IMR-90 (cell line): ENCODE results near the gene VPS39. TPM values are rescaled to one million over a fixed set of nuclear protein-coding genes. Genes with fewer than 3 reads are reported as not detected.

Experiments used
- ATAC-seq: fragments of 200-7000 bp; cut with Tn5 transposase; 2 replicates; pipeline ENCODE4 v1.9.1; 2020; ENCODE audit warnings: low read depth, mild to moderate bottlenecking, moderate library complexity
- BruUV-seq: library from RNA; stranded (reverse); fragments of 400-500 nt; replicated peaks from 2 replicates; lab custom pipeline; 2021; lab: Mats Ljungman, UMichigan
- CTCF ChIA-PET: fragments of 300-600 bp; formaldehyde crosslinking; extraction: SDS; loops from one replicate; lab custom pipeline; 2021; ENCODE audit warnings: antibody characterized with exemption; lab: Yijun Ruan, JAX
- POLR2A ChIA-PET: fragments of 300-600 bp; sonication (Branson Sonifier 250); formaldehyde crosslinking; loops from one replicate; lab custom pipeline; 2022; ENCODE audit warnings: antibody characterized with exemption; ENCODE audit not compliant: unreplicated experiment; lab: Charles Lee
- DNase-seq: peaks from one replicate; pipeline ENCODE4 v3.0.0; 2013
- H2AFZ ChIP-seq: replicated peaks from 2 replicates; pipeline ENCODE3; 2013; ENCODE audit warnings: low read length, mild to moderate bottlenecking; ENCODE audit not compliant: poor library complexity
- H2AK5ac ChIP-seq: 2 replicates; pipeline ENCODE4 v1.6.1; 2013; ENCODE audit warnings: low read depth, low read length, inconsistent platforms
- H2AK9ac ChIP-seq: replicated peaks from 2 replicates; pipeline ENCODE3; 2013; ENCODE audit warnings: mild to moderate bottlenecking, low read depth, low read length, moderate library complexity; ENCODE audit not compliant: poor library complexity
- H2BK120ac ChIP-seq: 2 replicates; pipeline ENCODE4 v1.6.1; 2013; ENCODE audit warnings: low read depth, low read length, inconsistent platforms
- H2BK15ac ChIP-seq: 3 replicates; pipeline ENCODE4 v1.6.1; 2013; ENCODE audit warnings: low read depth, low read length, inconsistent platforms
- H2BK20ac ChIP-seq: 2 replicates; pipeline ENCODE4 v1.6.1; 2013; ENCODE audit warnings: low read depth, mild to moderate bottlenecking, inconsistent platforms, low read length, moderate library complexity
- H2BK5ac ChIP-seq: 2 replicates; pipeline ENCODE4 v1.6.1; 2013; ENCODE audit warnings: mild to moderate bottlenecking, low read depth, low read length, inconsistent platforms; ENCODE audit not compliant: poor library complexity, severe bottlenecking
- H3K14ac ChIP-seq: replicated peaks from 2 replicates; pipeline ENCODE4 v1.6.1; 2013; ENCODE audit warnings: low read depth, low read length, inconsistent platforms
- H3K18ac ChIP-seq: 2 replicates; pipeline ENCODE4 v1.6.1; 2013; ENCODE audit warnings: low read depth, low read length, control low read depth
- H3K23ac ChIP-seq: 2 replicates; pipeline ENCODE4 v1.6.1; 2013; ENCODE audit warnings: low read depth, low read length, inconsistent platforms
- H3K27ac ChIP-seq: 2 replicates; pipeline ENCODE4 v1.5.1; 2013; ENCODE audit warnings: mild to moderate bottlenecking, control low read depth, low read length; ENCODE audit not compliant: insufficient read depth
- H3K27me3 ChIP-seq: 2 replicates; pipeline ENCODE4 v1.6.1; 2013; ENCODE audit warnings: low read length; ENCODE audit not compliant: control insufficient read depth, insufficient read depth
- H3K36me3 ChIP-seq: 2 replicates; pipeline ENCODE4 v1.6.1; 2013; ENCODE audit warnings: low read length, mixed read lengths; ENCODE audit not compliant: control insufficient read depth, insufficient read depth
- H3K4ac ChIP-seq: 2 replicates; pipeline ENCODE4 v1.6.1; 2013; ENCODE audit warnings: low read depth, low read length, inconsistent platforms
- H3K4me1 ChIP-seq: 2 replicates; pipeline ENCODE4 v1.6.1; 2013; ENCODE audit warnings: low read length, mixed read lengths; ENCODE audit not compliant: control insufficient read depth, insufficient read depth
- H3K4me2 ChIP-seq: 2 replicates; pipeline ENCODE4 v1.6.1; 2013; ENCODE audit warnings: low read depth, mild to moderate bottlenecking, control low read depth, low read length, moderate library complexity
- H3K4me3 ChIP-seq: 2 replicates; pipeline ENCODE4 v1.5.1; 2013; ENCODE audit warnings: low read depth, mild to moderate bottlenecking, control low read depth, low read length, moderate library complexity; ENCODE audit not compliant: insufficient read depth
- H3K56ac ChIP-seq: 2 replicates; pipeline ENCODE4 v1.6.1; 2013; ENCODE audit warnings: low read length, inconsistent platforms; ENCODE audit not compliant: insufficient read depth; ENCODE audit errors: extremely low read depth
- H3K79me1 ChIP-seq, 2 experiments: 2 replicates each; pipeline ENCODE4 v1.6.1; 2013; ENCODE audit warnings: low read length in 2 of 2, inconsistent platforms in 1 of 2, low read depth in 1 of 2
- H3K9ac ChIP-seq: 2 replicates; pipeline ENCODE4 v1.6.1; 2013; ENCODE audit warnings: low read depth, low read length, control low read depth
- H3K9me1 ChIP-seq: 2 replicates; pipeline ENCODE4 v1.6.1; 2013; ENCODE audit warnings: low read length, inconsistent platforms; ENCODE audit not compliant: insufficient read depth
- H3K9me3 ChIP-seq: 2 replicates; pipeline ENCODE4 v1.6.1; 2013; ENCODE audit warnings: low read length; ENCODE audit not compliant: control insufficient read depth, insufficient read depth
- H4K20me1 ChIP-seq: 2 replicates; pipeline ENCODE4 v1.6.1; 2013; ENCODE audit warnings: low read length, inconsistent platforms; ENCODE audit not compliant: insufficient read depth
- H4K5ac ChIP-seq: 2 replicates; pipeline ENCODE4 v1.6.1; 2013; ENCODE audit warnings: mild to moderate bottlenecking, low read depth, low read length, control low read depth
- H4K8ac ChIP-seq, 2 experiments: 2 replicates each; pipeline ENCODE4 v1.6.1; 2013; ENCODE audit warnings: low read depth in 2 of 2, low read length in 2 of 2, control low read depth in 1 of 2, inconsistent platforms in 1 of 2
- H4K91ac ChIP-seq: 2 replicates; pipeline ENCODE4 v1.6.1; 2013; ENCODE audit warnings: low read depth, low read length, inconsistent platforms; ENCODE audit not compliant: insufficient read depth
- BHLHE40 ChIP-seq: fragments of 150-350 bp; IDR thresholded peaks from 2 replicates; pipeline ENCODE4 v1.6.1; 2016; ENCODE audit warnings: mild to moderate bottlenecking, low read depth, low read length
- CEBPB ChIP-seq: IDR thresholded peaks from 2 replicates; pipeline ENCODE4 v1.6.1; 2012; ENCODE audit warnings: low read depth, low read length, improper control_type of control experiment
- CHD1 ChIP-seq: IDR thresholded peaks from 2 replicates; pipeline ENCODE4 v1.6.1; 2012; ENCODE audit warnings: low read depth, low read length, improper control_type of control experiment
- CTCF ChIP-seq: conservative IDR thresholded peaks from 2 replicates; pipeline ENCODE4 v1.5.1; 2012; ENCODE audit warnings: mild to moderate bottlenecking, low read depth, low read length, improper control_type of control experiment
- ELK1 ChIP-seq: fragments of 150-350 bp; IDR thresholded peaks from 2 replicates; pipeline ENCODE4 v1.6.1; 2016; ENCODE audit warnings: low read depth, mild to moderate bottlenecking, low read length, moderate library complexity, borderline replicate concordance
- MAFK ChIP-seq: IDR thresholded peaks from 2 replicates; pipeline ENCODE4 v1.6.1; 2012; ENCODE audit warnings: low read depth, low read length, improper control_type of control experiment
- MAZ ChIP-seq: IDR thresholded peaks from 2 replicates; pipeline ENCODE4 v1.6.1; 2012; ENCODE audit warnings: low read depth, mild to moderate bottlenecking, low read length, improper control_type of control experiment, moderate library complexity, borderline replicate concordance
- MXI1 ChIP-seq: IDR thresholded peaks from 2 replicates; pipeline ENCODE4 v1.6.1; 2012; ENCODE audit warnings: low read depth, mild to moderate bottlenecking, low read length, moderate library complexity, borderline replicate concordance
- NFE2L2 ChIP-seq: fragments of 150-350 bp; IDR thresholded peaks from 2 replicates; pipeline ENCODE4 v1.6.1; 2016; ENCODE audit warnings: low read depth, mild to moderate bottlenecking, low read length
- POLR2A ChIP-seq: IDR thresholded peaks from 2 replicates; pipeline ENCODE4 v1.6.1; 2012; ENCODE audit warnings: mild to moderate bottlenecking, low read depth, low read length
- RAD21 ChIP-seq: IDR thresholded peaks from 2 replicates; pipeline ENCODE4 v1.6.1; 2012; ENCODE audit warnings: low read length, improper control_type of control experiment
- RCOR1 ChIP-seq: IDR thresholded peaks from 2 replicates; pipeline ENCODE4 v1.6.1; 2012; ENCODE audit warnings: mild to moderate bottlenecking, low read length, improper control_type of control experiment; ENCODE audit not compliant: insufficient replicate concordance
- SMC3 ChIP-seq: fragments of 150-350 bp; IDR thresholded peaks from 2 replicates; pipeline ENCODE4 v1.6.1; 2016; ENCODE audit warnings: low read depth, mild to moderate bottlenecking, antibody characterized with exemption, low read length, moderate library complexity
- WGBS, 2 experiments: methylation state at CpG; one replicate each; pipeline versions ENCODE4 v1.1.5 to v1.1.7; 2013; ENCODE audit warnings: missing lambda C conversion rate in 2 of 2; ENCODE audit not compliant: insufficient read length in 1 of 2; ENCODE audit errors: extremely low coverage in 2 of 2; 5-methylcytosine and 5-hydroxymethylcytosine counted together
- dilution Hi-C: fragments of 300-500 bp; cut with HindIII; formaldehyde crosslinking; loops from one replicate; pipeline ENCODE4 v1.14.3; 2018; ENCODE audit warnings: low sequenced_read_pairs; ENCODE audit not compliant: unreplicated experiment
- in situ Hi-C: fragments of 300-500 bp; cut with MboI; formaldehyde crosslinking; loops from 3 replicates; pipeline ENCODE4 v1.14.3; 2019; ENCODE audit warnings: low sequenced_read_pairs, inconsistent platforms, mixed read lengths
- intact Hi-C: fragments of 100-400 bp; cut with micrococcal nuclease; formaldehyde crosslinking; loops from 2 replicates; pipeline ENCODE4 v1.10.0; 2022
- polyA plus RNA-seq, 3 experiments: library from polyadenylated mRNA; depleted of rRNA; stranded (reverse); fragments of >200 nt; gene quantifications; 2 replicates each; pipeline ENCODE4 v1.2.3, GENCODE V29; 2012; ENCODE audit warnings: low replicate concordance in 1 of 3
- total RNA-seq: library from RNA; depleted of rRNA; stranded (reverse); fragments of >200 nt; gene quantifications from 2 replicates; pipeline ENCODE4 v1.2.3, GENCODE V29; 2012

VPS39 gene
- total and polyA plus RNA-seq, 2 of the 4 experiments (the other 2 are of a cell fraction): 49.7 to 52.2 TPM

GRCh38 chr15:42141246-42141645 lies 66.9 kb downstream of the VPS39 start (continued):
- TF ChIP-seq SMC3 (no peak), BHLHE40 (no peak), CEBPB (no peak), CHD1 (no peak)

GRCh38 chr15:42140383-42141070 lies 67.6 kb downstream of the VPS39 start:
- DNase-seq: no peak
- Histone ChIP-seq H3K56ac (no peak overlapping the region), H4K91ac (no peak overlapping the region), H3K23ac (no peak overlapping the region), H4K20me1 (no peaks in the 10 kb centered on the region; the same call in 1 of the 2 replicates), H3K4me3 (no peak overlapping the region), H2BK5ac (no peak overlapping the region), H4K8ac (no peak overlapping the region), H3K14ac (no peak overlapping the region), H2BK15ac (no peak overlapping the region), H3K9ac (no peak overlapping the region), H3K27me3 (peaks cover 55% of the 10 kb centered on the region), H3K9me1 (no peaks in the 10 kb centered on the region), H4K5ac (no peak overlapping the region), H2BK20ac (no peak overlapping the region), H3K36me3 (no peaks in the 10 kb centered on the region), H2AK9ac (no peak overlapping the region), H2AK5ac (no peak overlapping the region), H3K4me1 (no peaks in the 10 kb centered on the region), H2BK120ac (no peak overlapping the region), H3K79me1 (no peaks in the 10 kb centered on the region), H3K27ac (no peak overlapping the region), H3K9me3 (peaks cover 3% of the 10 kb centered on the region; the same call in 1 of the 2 replicates), H3K18ac (no peak overlapping the region), H3K4me2 (no peak overlapping the region), H3K4ac (no peak overlapping the region), H2AFZ (no peak overlapping the region)
- dilution Hi-C loops (no loop called here), intact Hi-C loops (no loop called here), in situ Hi-C loops (no loop called here)
- WGBS, 2 experiments: 60% methylated on average over 1 of the region's 8 CpGs; no CpG with 5 or more reads in 1 of the 2 experiments
- BruUV-seq: no TSS peak
- no peak for ATAC-seq
- ChIA-PET POLR2A (no interaction called here), CTCF (no interaction called here)
- no peak for TF ChIP-seq RAD21
- TF ChIP-seq SMC3: no peak
- no peak for TF ChIP-seq MAZ
- TF ChIP-seq MXI1: no peak
- TF ChIP-seq RCOR1: no peak
- TF ChIP-seq BHLHE40: no peak
- no peak for TF ChIP-seq CTCF
- TF ChIP-seq NFE2L2: no peak
- no peak for TF ChIP-seq ELK1
- TF ChIP-seq CEBPB: no peak
- no peak for TF ChIP-seq MAFK
- TF ChIP-seq POLR2A: no peak
